Hepatocyte (in vitro differentiated cells): ENCODE results near the gene FLT1. TPM values are rescaled to one million over a fixed set of nuclear protein-coding genes. Genes with fewer than 3 reads are reported as not detected.

Experiments
- DNase-seq: peaks from one replicate; pipeline ENCODE4 v3.0.0-alpha.2; 2016; ENCODE audit warnings: low spot score
- H2AFZ ChIP-seq: fragments of 200-600 bp; sonication (generic); 2 replicates; pipeline ENCODE4 v1.6.0; 2016; ENCODE audit warnings: antibody characterized with exemption, mild to moderate bottlenecking
- H3K27ac ChIP-seq: fragments of 200-600 bp; sonication (generic); 2 replicates; pipeline ENCODE4 v1.5.1; 2016; ENCODE audit warnings: mild to moderate bottlenecking
- H3K27me3 ChIP-seq: fragments of 200-600 bp; sonication (generic); 2 replicates; pipeline ENCODE4 v1.6.1; 2016
- H3K36me3 ChIP-seq: fragments of 200-600 bp; sonication (generic); replicated peaks from 2 replicates; pipeline ENCODE4 v1.5.1; 2016; ENCODE audit warnings: low read depth; ENCODE audit not compliant: insufficient read depth
- H3K4me1 ChIP-seq: fragments of 200-600 bp; sonication (generic); 2 replicates; pipeline ENCODE4 v1.5.1; 2016; ENCODE audit warnings: mild to moderate bottlenecking, moderate library complexity; ENCODE audit not compliant: insufficient read depth
- H3K4me2 ChIP-seq: fragments of 200-600 bp; sonication (generic); 2 replicates; pipeline ENCODE4 v1.6.0; 2016
- H3K4me3 ChIP-seq: fragments of 200-600 bp; sonication (generic); 2 replicates; pipeline ENCODE4 v1.5.1; 2016; ENCODE audit warnings: mild to moderate bottlenecking
- H3K79me2 ChIP-seq: fragments of 200-600 bp; sonication (generic); 2 replicates; pipeline ENCODE4 v1.6.0; 2017; ENCODE audit warnings: mild to moderate bottlenecking
- H3K9me2 ChIP-seq: fragments of 200-600 bp; sonication (generic); replicated peaks from 2 replicates; pipeline ENCODE4 v1.6.0; 2017; ENCODE audit warnings: mild to moderate bottlenecking; ENCODE audit not compliant: insufficient read depth
- H3K9me3 ChIP-seq: fragments of 200-600 bp; sonication (generic); 2 replicates; pipeline ENCODE4 v1.5.1; 2016; ENCODE audit warnings: low read depth, mild to moderate bottlenecking
- H4K20me1 ChIP-seq: fragments of 200-600 bp; sonication (generic); 2 replicates; pipeline ENCODE4 v1.6.0; 2016; ENCODE audit warnings: mild to moderate bottlenecking; ENCODE audit not compliant: insufficient read depth, poor library complexity, severe bottlenecking
- CTCF ChIP-seq: fragments of 200-600 bp; sonication (generic); IDR thresholded peaks from 2 replicates; pipeline ENCODE4 v1.5.1; 2016; ENCODE audit warnings: antibody characterized with exemption, mild to moderate bottlenecking; ENCODE audit not compliant: poor library complexity
- EZH2 ChIP-seq: fragments of 200-600 bp; sonication (generic); IDR thresholded peaks from 2 replicates; pipeline ENCODE4 v1.6.1; 2016; ENCODE audit warnings: antibody characterized with exemption, mild to moderate bottlenecking, borderline replicate concordance
- EZH2phosphoT487 ChIP-seq: fragments of 200-600 bp; sonication (generic); IDR thresholded peaks from one replicate; pipeline ENCODE4 v1.6.1; 2018; ENCODE audit warnings: antibody characterized with exemption, mild to moderate bottlenecking, low read depth, moderate library complexity; ENCODE audit not compliant: unreplicated experiment, severe bottlenecking
- WGBS: methylation state at CpG from one replicate; pipeline ENCODE4 v1.1.6; 2016; ENCODE audit warnings: low lambda C conversion rate; ENCODE audit errors: missing lambda C conversion rate; 5-methylcytosine and 5-hydroxymethylcytosine counted together
- polyA plus RNA-seq: library from polyadenylated mRNA; unstranded; fragments of >200 nt; fragmentation: Nextera tagmentation; extraction: Ambion mirVana; gene quantifications from 2 replicates; pipeline ENCODE4 v1.2.1, GENCODE V29; 2016
- total RNA-seq: library from RNA; depleted of rRNA; stranded (reverse); fragments of >200 nt; gene quantifications from 2 replicates; pipeline ENCODE4 v1.2.3, GENCODE V29; 2014

FLT1 gene
- total and polyA plus RNA-seq, 2 experiments from 2014 or later, result 30.4 to 40.1 TPM

GRCh38 chr13:28423010-28423409 is 71.9 kb downstream of the FLT1 start:
- no peaks in the 10 kb centered on the region for H3K9me3 ChIP-seq
- H3K79me2 ChIP-seq, result no peaks in the 10 kb centered on the region
- no peaks in the 10 kb centered on the region for H3K36me3 ChIP-seq
- TF ChIP-seq CTCF (no peak), EZH2phosphoT487 (no peak), EZH2 (no peak)
- H3K27ac ChIP-seq, result no peak overlapping the region
- H2AFZ ChIP-seq, result no peak overlapping the region
- H3K9me2 ChIP-seq, result no peaks in the 10 kb centered on the region
- DNase-seq, result no peak
- H3K4me2 ChIP-seq, result no peak overlapping the region
- H4K20me1 ChIP-seq, result no peaks in the 10 kb centered on the region
- no peaks in the 10 kb centered on the region for H3K4me1 ChIP-seq
- H3K4me3 ChIP-seq, result no peak overlapping the region
- no peaks in the 10 kb centered on the region for H3K27me3 ChIP-seq
- WGBS, result 65% methylated on average over 5 of the region's 5 CpGs

GRCh38 chr13:28421676-28422410 is 73.1 kb downstream of the FLT1 start:
- no peak for TF ChIP-seq EZH2phosphoT487
- no peak for TF ChIP-seq CTCF
- no peak for TF ChIP-seq EZH2
- Histone ChIP-seq H3K79me2 (no peaks in the 10 kb centered on the region), H3K4me1 (no peaks in the 10 kb centered on the region), H4K20me1 (no peaks in the 10 kb centered on the region), H3K27me3 (no peaks in the 10 kb centered on the region), H3K9me2 (no peaks in the 10 kb centered on the region), H3K27ac (no peak overlapping the region), H3K9me3 (no peaks in the 10 kb centered on the region), H3K4me2 (no peak overlapping the region), H3K4me3 (no peak overlapping the region), H3K36me3 (no peaks in the 10 kb centered on the region), H2AFZ (no peak overlapping the region)
- no peak for DNase-seq
- 80% methylated on average over 7 of the region's 7 CpGs for WGBS

GRCh38 chr13:28420704-28421103 is 74.2 kb downstream of the FLT1 start:
- no peaks in the 10 kb centered on the region for H3K79me2 ChIP-seq
- 93% methylated on average over 4 of the region's 4 CpGs for WGBS

More at GRCh38 chr13:28420704-28421103, 74.2 kb downstream of the FLT1 start:
- Histone ChIP-seq H3K4me1 (no peaks in the 10 kb centered on the region), H3K9me2 (no peaks in the 10 kb centered on the region), H3K9me3 (no peaks in the 10 kb centered on the region), H3K27ac (no peak overlapping the region), H2AFZ (no peak overlapping the region), H3K4me3 (no peak overlapping the region), H3K4me2 (no peak overlapping the region), H3K27me3 (no peaks in the 10 kb centered on the region), H3K36me3 (no peaks in the 10 kb centered on the region), H4K20me1 (no peaks in the 10 kb centered on the region)
- DNase-seq, result no peak
- TF ChIP-seq CTCF, result no peak
- no peak for TF ChIP-seq EZH2phosphoT487
- TF ChIP-seq EZH2, result no peak
